HG02885 (cell line): ENCODE data around the gene PPP4R2.
"Not testable (repeated sequence)": the region's sequence is repeated elsewhere in the genome, so short reads cannot be mapped to it uniquely, and the experiment has no call there.

ENCODE experiments used
- ATAC-seq: cut with Tn5 transposase; IDR thresholded peaks from one replicate; pipeline ENCODE4 v1.9.1; 2021; ENCODE audit warnings: mild to moderate bottlenecking; ENCODE audit not compliant: unreplicated experiment, poor library complexity

PPP4R2 gene

GRCh38 chr3:73061416-73061815 lies 64.8 kb downstream of the PPP4R2 start, which contains the start of gene EBLN2:
EBLN2 (plus strand) TSS chr3:73061659; CDS start chr3:73062082, 423 bp downstream.
- no peak for ATAC-seq

- not testable (repeated sequence) for ATAC-seq
These were observed 69.6 kb downstream of the PPP4R2 start for GRCh38 chr3:73066243-73066642.

- ATAC-seq: no peak
These were observed 71.8 kb downstream of the PPP4R2 start for GRCh38 chr3:73068419-73068818.

- ATAC-seq: no peak
These were observed 72.6 kb downstream of the PPP4R2 start for GRCh38 chr3:73069187-73069586.

- ATAC-seq: no peak
These were observed 73.3 kb downstream of the PPP4R2 start for GRCh38 chr3:73069775-73070444.

GRCh38 chr3:73070675-73071575 lies 74.3 kb downstream of the PPP4R2 start:
- no peak for ATAC-seq

- no peak for ATAC-seq
These were observed 75.3 kb downstream of the PPP4R2 start for GRCh38 chr3:73071952-73072351.

GRCh38 chr3:73072634-73073033 lies 76.0 kb downstream of the PPP4R2 start:
- ATAC-seq: no peak

GRCh38 chr3:73073091-73073707 lies 76.6 kb downstream of the PPP4R2 start:
- ATAC-seq: no peak

GRCh38 chr3:73074781-73075180 lies 78.2 kb downstream of the PPP4R2 start:
- ATAC-seq: no peak

- peak; percentile 87 for ATAC-seq
These were observed 83.8 kb downstream of the PPP4R2 start for GRCh38 chr3:73080216-73080966.

GRCh38 chr3:73081140-73081539 lies 84.5 kb downstream of the PPP4R2 start:
- no peak for ATAC-seq

- ATAC-seq: no peak
These were observed 87.6 kb downstream of the PPP4R2 start for GRCh38 chr3:73084170-73084569.

- ATAC-seq: no peak
These were observed 89.5 kb downstream of the PPP4R2 start for GRCh38 chr3:73086071-73086494.

GRCh38 chr3:73094129-73094528 lies 97.5 kb downstream of the PPP4R2 start:
- peak; percentile 79 for ATAC-seq

- no peak for ATAC-seq
These were observed 98.3 kb downstream of the PPP4R2 start for GRCh38 chr3:73094951-73095350.

GRCh38 chr3:73096169-73096568 lies 99.6 kb downstream of the PPP4R2 start:
- ATAC-seq: no peak

GRCh38 chr3:73098026-73098425 lies 101.4 kb downstream of the PPP4R2 start:
- ATAC-seq: no peak

- no peak for ATAC-seq
These were observed 102.3 kb downstream of the PPP4R2 start for GRCh38 chr3:73098873-73099272.
